ENCODE data around the gene SRCAP. TPM values are rescaled to one million over a fixed set of nuclear protein-coding genes. Genes with fewer than 3 reads are reported as not detected.

The SRCAP gene
- total RNA-seq, 4 donors from 2014 or later: 17.2 to 42.6 (median 31.0) TPM

DNA sequence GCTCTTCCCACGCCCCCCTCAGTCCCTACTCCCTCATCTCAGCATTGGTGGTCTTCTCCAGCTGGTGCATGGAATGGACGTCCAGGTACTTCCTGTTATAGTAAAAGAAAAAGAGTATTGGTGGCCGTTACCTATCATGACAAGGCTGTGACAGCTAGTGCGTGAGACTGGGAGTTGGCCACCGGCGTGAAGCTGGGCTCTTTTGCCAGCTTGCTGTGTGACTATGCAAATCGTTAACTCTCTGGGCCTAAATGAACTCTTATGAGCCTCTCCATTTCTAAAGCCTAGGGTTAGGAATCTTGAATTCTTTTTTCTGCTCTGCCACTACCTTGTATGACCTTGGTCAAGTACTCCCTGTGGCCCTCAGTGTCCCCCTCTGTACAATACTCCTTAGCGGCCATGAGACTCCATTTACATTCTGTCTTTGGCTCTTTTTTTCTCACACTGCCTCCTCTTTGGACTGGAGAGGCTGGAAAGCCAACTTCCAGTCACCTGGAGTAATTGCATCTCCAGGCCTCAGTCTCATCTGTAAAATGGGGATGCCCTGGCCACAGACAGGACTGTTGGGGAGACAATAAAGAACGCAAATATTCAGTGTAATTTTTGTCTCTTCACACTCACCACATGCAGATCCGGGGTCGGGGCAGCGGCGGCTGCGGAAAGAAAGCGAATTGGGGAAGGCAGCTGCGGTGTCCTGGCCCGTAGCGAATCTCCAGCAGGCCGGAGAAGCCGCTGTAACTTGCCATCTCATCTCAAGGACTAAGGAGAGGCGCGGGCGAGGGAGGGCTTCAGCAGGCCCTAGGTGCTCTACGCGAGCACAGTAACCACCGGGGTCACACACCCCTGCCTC, 61.8 kb downstream of the SRCAP start:
- no peak for TF ChIP-seq POLR2A (IDR thresholded peaks at IDR 0.05)
- TF ChIP-seq EP300 (IDR thresholded peaks at IDR 0.05): no peak
- no peak for TF ChIP-seq CTCF (IDR thresholded peaks at IDR 0.05)
- WGBS, 2 donors: 24 to 27% methylated on average over 23 to 26 of the region's 26 CpGs

DNA sequence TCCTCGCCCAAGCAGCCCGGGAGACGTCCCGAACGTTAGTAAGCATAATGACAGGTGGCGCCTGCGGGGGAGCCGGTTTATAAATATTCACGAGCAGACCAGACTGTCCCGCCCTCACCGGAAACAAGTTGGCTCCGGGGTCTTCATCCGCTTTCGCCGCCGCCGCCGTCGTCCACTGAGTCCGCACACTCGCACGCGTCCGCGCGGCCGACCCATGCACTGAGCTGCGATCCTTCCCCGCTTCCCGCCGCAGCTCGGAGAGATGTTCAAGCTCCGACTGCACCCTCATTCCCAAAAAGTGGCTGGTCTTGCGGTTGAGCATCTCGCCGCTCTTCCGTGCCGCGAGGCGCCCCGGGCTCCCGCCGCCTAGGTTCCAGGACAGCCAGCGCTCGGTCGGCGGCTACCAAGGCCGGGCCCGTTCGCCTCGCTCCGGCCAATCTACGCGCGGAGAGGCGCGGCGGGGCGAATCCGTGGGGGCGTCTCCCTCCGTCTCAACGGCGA, 62.5 kb downstream of the SRCAP start:
- 1% methylated on average over 24 to 54 of the region's 64 CpGs for WGBS, 2 donors
- DNase-seq (ENCODE audit: low spot score in 2 of 2): no peak
- TF ChIP-seq POLR2A (IDR thresholded peaks at IDR 0.05): no peak
- no peak for TF ChIP-seq CTCF (IDR thresholded peaks at IDR 0.05)
- no peak for TF ChIP-seq EP300 (IDR thresholded peaks at IDR 0.05)

More for the DNA sequence above, 61.8 kb downstream of the SRCAP start:
- H3K4me1 ChIP-seq: peaks cover 3 to 35% (median 17%) of the 10 kb centered on the region in 4 donors
- no peak for DNase-seq (ENCODE audit: low spot score in 2 of 2)
- H3K27me3 ChIP-seq: no peaks in the 10 kb centered on the region
- no peaks in the 10 kb centered on the region for H3K9me3 ChIP-seq
- H3K27ac ChIP-seq: peak overlapping the region in 1 of 4 donors; percentile 98
- H3K4me3 ChIP-seq: peak overlapping the region; percentile 54 to 93 (median 76)
- H3K36me3 ChIP-seq: peaks cover 13 to 65% (median 16%) of the 10 kb centered on the region in 3 donors

GRCh38 chr16:30761928-30762902, 63.2 kb downstream of the SRCAP start, which contains the start of the genes CFAP119 and RNF40:
Gene CFAP119 (minus strand): TSS chr16:30762062. CDS start chr16:30761748, 314 bp downstream.
Gene RNF40 (plus strand): TSS chr16:30762322. CDS start chr16:30762546, 224 bp downstream.
- peak within 1 kb of the TSS; percentile 74 to 98 (median 94) for H3K27ac ChIP-seq
- DNase-seq (ENCODE audit: low spot score in 2 of 2): peak; percentile 92 to 98
- WGBS, 2 donors: 1% methylated on average over 51 to 56 of the region's 60 CpGs
- TF ChIP-seq POLR2A (IDR thresholded peaks at IDR 0.05) (peak; percentile 63 to 77), CTCF (IDR thresholded peaks at IDR 0.05) (peak in 2 of 5 experiments; percentile 32 to 49), EP300 (IDR thresholded peaks at IDR 0.05) (peak; percentile 90 to 96)
- peak within 1 kb of the TSS; percentile 54 to 93 (median 76) for H3K4me3 ChIP-seq
- no peaks in the 10 kb centered on the region for H3K9me3 ChIP-seq
- no peaks in the 10 kb centered on the region for H3K27me3 ChIP-seq
- H3K4me1 ChIP-seq: peaks cover 3 to 35% (median 17%) of the 10 kb centered on the region in 4 donors
- H3K36me3 ChIP-seq: peaks cover 18 to 65% (median 29%) of the 10 kb centered on the region in 3 donors

More for the DNA sequence above, 62.5 kb downstream of the SRCAP start:
- no peaks in the 10 kb centered on the region for H3K9me3 ChIP-seq
- H3K36me3 ChIP-seq: peaks cover 15 to 65% (median 23%) of the 10 kb centered on the region in 3 donors
- H3K4me1 ChIP-seq: peaks cover 3 to 35% (median 17%) of the 10 kb centered on the region in 4 donors
- peak overlapping the region in 2 of 4 donors; percentile 49 to 98 for H3K27ac ChIP-seq
- H3K4me3 ChIP-seq: peak overlapping the region; percentile 54 to 93 (median 76)
- H3K27me3 ChIP-seq: no peaks in the 10 kb centered on the region

DNA sequence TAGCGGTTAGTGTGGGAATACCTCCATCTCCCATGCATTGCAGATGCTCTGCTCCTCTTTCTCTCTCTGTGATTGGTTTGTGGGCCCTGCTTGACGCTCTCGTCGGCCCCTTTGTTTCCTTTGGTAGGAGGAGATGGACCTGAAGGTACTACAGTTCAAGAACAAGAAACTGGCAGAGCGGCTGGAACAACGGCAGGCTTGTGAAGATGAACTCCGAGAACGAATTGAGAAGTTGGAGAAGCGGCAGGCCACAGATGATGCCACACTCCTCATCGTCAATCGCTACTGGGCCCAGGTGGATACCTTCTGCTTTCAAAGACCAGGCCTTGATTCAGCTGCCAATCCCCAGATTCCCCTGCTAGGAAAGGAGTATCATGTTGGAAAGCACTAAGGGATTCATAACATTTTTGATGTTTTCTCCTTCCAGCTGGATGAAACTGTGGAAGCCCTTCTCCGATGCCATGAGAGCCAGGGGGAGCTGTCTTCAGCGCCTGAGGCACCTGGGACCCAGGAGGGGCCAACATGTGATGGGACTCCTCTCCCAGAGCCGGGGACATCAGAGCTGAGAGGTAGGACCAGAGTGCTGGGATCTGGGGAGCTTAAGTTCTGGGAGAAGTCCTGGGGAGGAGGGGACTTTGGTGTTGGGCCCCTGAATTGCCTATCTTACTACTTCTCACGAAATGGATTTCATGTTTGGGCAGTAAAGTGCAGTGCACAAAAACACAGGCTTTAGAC, 64.2 kb downstream of the SRCAP start:
- Histone ChIP-seq H3K4me3 (peak overlapping the region; percentile 54 to 93 (median 76)), H3K4me1 (peaks cover 3 to 35% (median 17%) of the 10 kb centered on the region in 4 donors), H3K27me3 (no peaks in the 10 kb centered on the region), H3K27ac (peak overlapping the region; percentile 13 to 98 (median 94)), H3K9me3 (no peaks in the 10 kb centered on the region), H3K36me3 (peaks cover 18 to 66% (median 33%) of the 10 kb centered on the region in 3 donors)
- TF ChIP-seq POLR2A (IDR thresholded peaks at IDR 0.05) (no peak), CTCF (IDR thresholded peaks at IDR 0.05) (no peak), EP300 (IDR thresholded peaks at IDR 0.05) (no peak)
- DNase-seq (ENCODE audit: low spot score in 2 of 2): no peak
- 61 to 71% methylated on average over 15 of the region's 15 CpGs for whole genome bisulfite sequencing, 2 donors
